ENCODE data around the gene COPA. TPM values are rescaled to one million over a fixed set of nuclear protein-coding genes. Genes with fewer than 3 reads are reported as not detected.
A peak's percentile ranks its signal among the peaks of the same experiment; 100 is the strongest.

The COPA gene
- polyA plus RNA-seq, 3 donors, result 76.7 to 199 (median 195) TPM

- Histone ChIP-seq H3K9ac (ENCODE audit: insufficient read depth, low read length, poor library complexity, severe bottlenecking) (peak overlapping the region; percentile 88), H4K20me1 (ENCODE audit: insufficient read depth, low read length) (peaks cover 8% of the 10 kb centered on the region), H3K27me3 (ENCODE audit: control insufficient read depth in 2 of 2, insufficient read depth in 2 of 2, low read length in 2 of 2) (no peaks in the 10 kb centered on the region), H2AFZ (ENCODE audit: insufficient read depth, low read depth, low read length, poor library complexity, severe bottlenecking) (no peak overlapping the region), H3K79me2 (ENCODE audit: insufficient read depth, low read length) (peaks cover 82% of the 10 kb centered on the region), H3K27ac (ENCODE audit: low read depth in 1 of 2, low read length in 2 of 2) (peak overlapping the region; percentile 89 to 93), H3K4me2 (replicated peaks; ENCODE audit: extremely low read depth, low read length, poor library complexity, severe bottlenecking) (peak overlapping the region; percentile 95), H3K9me3 (replicated peaks in 1 of 2; ENCODE audit: control insufficient read depth in 1 of 2, insufficient read depth in 1 of 2, low read length in 2 of 2) (no peaks in the 10 kb centered on the region), H3K4me3 (replicated peaks in 1 of 3; ENCODE audit: low read depth in 2 of 3, low read length in 3 of 3) (peak overlapping the region; percentile 67 to 97 (median 89)), H3K36me3 (replicated peaks in 1 of 2; ENCODE audit: control insufficient read depth in 1 of 2, insufficient read depth in 2 of 2, low read length in 2 of 2) (peaks cover 5 to 28% of the 10 kb centered on the region in 2 donors), H3K4me1 (ENCODE audit: control insufficient read depth in 1 of 2, insufficient read depth in 2 of 2, low read length in 2 of 2) (peaks cover 80 to 92% of the 10 kb centered on the region in 2 donors)
- Mint-ChIP-seq H3K4me3 (peak overlapping the region; percentile 99 to 100), H3K36me3 (peaks cover 33 to 39% of the 10 kb centered on the region in 2 donors), H3K27me3 (ENCODE audit: low read depth in 3 of 3) (peaks cover 0 to 1% (median 0%) of the 10 kb centered on the region in 3 donors), H3K27ac (peak overlapping the region; percentile 97 to 100 (median 100)), H3K4me1 (peaks cover 84% of the 10 kb centered on the region), H3K9me3 (no peaks in the 10 kb centered on the region)
- peak in 2 of 3 donors; percentile 5 to 18 for DNase-seq
- TF ChIP-seq CTCF (IDR thresholded peaks at IDR 0.05), result no peak
- WGBS (ENCODE audit: insufficient coverage), result 7% methylated on average over 3 of the region's 7 CpGs
- intact Hi-C loops (cut with micrococcal nuclease), result loop anchor here (5.0 to 10.0 kb wide), 3 partner anchors 55 to 418 kb away; partner anchors contain the start of genes PEX19 (in 2 of the 2) and TAGLN2 (in 1 of the 2)
Measured at GRCh38 chr1:160342526-160342925, 524 bp downstream of the COPA start.

- H3K27me3 Mint-ChIP-seq (ENCODE audit: low read depth in 3 of 3), result peaks cover 0 to 3% (median 0%) of the 10 kb centered on the region in 3 donors
- intact Hi-C loops (cut with micrococcal nuclease), result loop anchor here (5.0 to 10.0 kb wide), 3 partner anchors 54 to 416 kb away; partner anchors contain the start of genes PEX19 (in 2 of the 2) and TAGLN2 (in 1 of the 2)
- no peaks in the 10 kb centered on the region for H3K9me3 Mint-ChIP-seq
- TF ChIP-seq CTCF (IDR thresholded peaks at IDR 0.05), result no peak
- Histone ChIP-seq H3K4me1 (ENCODE audit: control insufficient read depth in 1 of 2, insufficient read depth in 2 of 2, low read length in 2 of 2) (peaks cover 64 to 77% of the 10 kb centered on the region in 2 donors), H3K4me2 (replicated peaks; ENCODE audit: extremely low read depth, low read length, poor library complexity, severe bottlenecking) (peak overlapping the region; percentile 95), H3K9me3 (replicated peaks in 1 of 2; ENCODE audit: control insufficient read depth in 1 of 2, insufficient read depth in 1 of 2, low read length in 2 of 2) (no peaks in the 10 kb centered on the region), H3K27me3 (ENCODE audit: control insufficient read depth in 2 of 2, insufficient read depth in 2 of 2, low read length in 2 of 2) (no peaks in the 10 kb centered on the region), H3K27ac (ENCODE audit: low read depth in 1 of 2, low read length in 2 of 2) (peak overlapping the region in 1 of 2 donors; percentile 80), H3K4me3 (replicated peaks in 1 of 3; ENCODE audit: low read depth in 2 of 3, low read length in 3 of 3) (peak overlapping the region in 1 of 3 experiments; percentile 89), H3K79me2 (ENCODE audit: insufficient read depth, low read length) (peaks cover 92% of the 10 kb centered on the region), H2AFZ (ENCODE audit: insufficient read depth, low read depth, low read length, poor library complexity, severe bottlenecking) (no peak overlapping the region), H4K20me1 (ENCODE audit: insufficient read depth, low read length) (peaks cover 20% of the 10 kb centered on the region), H3K9ac (ENCODE audit: insufficient read depth, low read length, poor library complexity, severe bottlenecking) (no peak overlapping the region), H3K36me3 (replicated peaks in 1 of 2; ENCODE audit: control insufficient read depth in 1 of 2, insufficient read depth in 2 of 2, low read length in 2 of 2) (peaks cover 14 to 44% of the 10 kb centered on the region in 2 donors)
- peaks cover 68% of the 10 kb centered on the region for H3K4me1 Mint-ChIP-seq
- H3K4me3 Mint-ChIP-seq, result no peak overlapping the region
- no peak for DNase-seq
- peak overlapping the region in 6 of 7 donors; percentile 25 to 100 (median 64) for H3K27ac Mint-ChIP-seq
- WGBS (ENCODE audit: insufficient coverage), result 89% methylated on average over 1 of the region's 2 CpGs
- H3K36me3 Mint-ChIP-seq, result peaks cover 40 to 51% of the 10 kb centered on the region in 2 donors
Measured at GRCh38 chr1:160340866-160341265, 2.2 kb downstream of the COPA start.
